C4-2B (cell line): ENCODE data around the gene INHBB.

ENCODE experiments used
- CTCF ChIP-seq: fragments of 450-650 bp; conservative IDR thresholded peaks from 2 replicates; pipeline ENCODE4 v1.5.1; 2017; ENCODE audit warnings: mild to moderate bottlenecking
- ZFX ChIP-seq: fragments of 450-650 bp; IDR thresholded peaks from 2 replicates; pipeline ENCODE4 v1.6.1; 2017

GRCh38 chr2:120395221-120396012 is 49.5 kb downstream of the INHBB start:
- TF ChIP-seq CTCF (no peak), ZFX (no peak)
